Activated naive CD4-positive, alpha-beta T cell treated with anti-CD3 and anti-CD28 coated beads, Interleukin-2, amount 50 U/mL, for 72 hours (primary cell): ENCODE measurements around the gene MOCOS. TPM values are rescaled to one million over a fixed set of nuclear protein-coding genes. Genes with fewer than 3 reads are reported as not detected.

Experiments used
- ATAC-seq, 2 donors: fragments of 150-1000 bp; cut with Tn5 transposase; 2 replicates each; pipeline ENCODE4 v1.10.0; 2021; ENCODE audit warnings: mild to moderate bottlenecking in 2 of 2, moderate library complexity in 2 of 2
- DNase-seq, 2 donors: peaks; one replicate each; pipeline ENCODE4 v3.0.0; 2021 to 2022; ENCODE audit warnings: low spot score in 2 of 2
- H3K27ac Mint-ChIP-seq, 2 donors: one replicate each; pipeline ENCODE4 v1.8.0; 2022; ENCODE audit warnings: mild to moderate bottlenecking in 2 of 2, mixed read lengths in 2 of 2
- H3K36me3 Mint-ChIP-seq, 2 donors: one replicate each; pipeline ENCODE4 v1.8.0; 2022; ENCODE audit warnings: mixed read lengths in 2 of 2
- H3K9me3 Mint-ChIP-seq, 2 donors: one replicate each; pipeline ENCODE4 v1.8.0; 2022; ENCODE audit warnings: mixed read lengths in 2 of 2
- total RNA-seq, 2 donors: library from RNA; stranded (reverse); gene quantifications; one replicate each; pipeline ENCODE4 v1.2.3, GENCODE V29; 2022

MOCOS gene, protein sequence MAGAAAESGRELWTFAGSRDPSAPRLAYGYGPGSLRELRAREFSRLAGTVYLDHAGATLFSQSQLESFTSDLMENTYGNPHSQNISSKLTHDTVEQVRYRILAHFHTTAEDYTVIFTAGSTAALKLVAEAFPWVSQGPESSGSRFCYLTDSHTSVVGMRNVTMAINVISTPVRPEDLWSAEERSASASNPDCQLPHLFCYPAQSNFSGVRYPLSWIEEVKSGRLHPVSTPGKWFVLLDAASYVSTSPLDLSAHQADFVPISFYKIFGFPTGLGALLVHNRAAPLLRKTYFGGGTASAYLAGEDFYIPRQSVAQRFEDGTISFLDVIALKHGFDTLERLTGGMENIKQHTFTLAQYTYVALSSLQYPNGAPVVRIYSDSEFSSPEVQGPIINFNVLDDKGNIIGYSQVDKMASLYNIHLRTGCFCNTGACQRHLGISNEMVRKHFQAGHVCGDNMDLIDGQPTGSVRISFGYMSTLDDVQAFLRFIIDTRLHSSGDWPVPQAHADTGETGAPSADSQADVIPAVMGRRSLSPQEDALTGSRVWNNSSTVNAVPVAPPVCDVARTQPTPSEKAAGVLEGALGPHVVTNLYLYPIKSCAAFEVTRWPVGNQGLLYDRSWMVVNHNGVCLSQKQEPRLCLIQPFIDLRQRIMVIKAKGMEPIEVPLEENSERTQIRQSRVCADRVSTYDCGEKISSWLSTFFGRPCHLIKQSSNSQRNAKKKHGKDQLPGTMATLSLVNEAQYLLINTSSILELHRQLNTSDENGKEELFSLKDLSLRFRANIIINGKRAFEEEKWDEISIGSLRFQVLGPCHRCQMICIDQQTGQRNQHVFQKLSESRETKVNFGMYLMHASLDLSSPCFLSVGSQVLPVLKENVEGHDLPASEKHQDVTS
- total RNA-seq, result under 1 TPM; 0.19 to 0.36 TPM

DNA sequence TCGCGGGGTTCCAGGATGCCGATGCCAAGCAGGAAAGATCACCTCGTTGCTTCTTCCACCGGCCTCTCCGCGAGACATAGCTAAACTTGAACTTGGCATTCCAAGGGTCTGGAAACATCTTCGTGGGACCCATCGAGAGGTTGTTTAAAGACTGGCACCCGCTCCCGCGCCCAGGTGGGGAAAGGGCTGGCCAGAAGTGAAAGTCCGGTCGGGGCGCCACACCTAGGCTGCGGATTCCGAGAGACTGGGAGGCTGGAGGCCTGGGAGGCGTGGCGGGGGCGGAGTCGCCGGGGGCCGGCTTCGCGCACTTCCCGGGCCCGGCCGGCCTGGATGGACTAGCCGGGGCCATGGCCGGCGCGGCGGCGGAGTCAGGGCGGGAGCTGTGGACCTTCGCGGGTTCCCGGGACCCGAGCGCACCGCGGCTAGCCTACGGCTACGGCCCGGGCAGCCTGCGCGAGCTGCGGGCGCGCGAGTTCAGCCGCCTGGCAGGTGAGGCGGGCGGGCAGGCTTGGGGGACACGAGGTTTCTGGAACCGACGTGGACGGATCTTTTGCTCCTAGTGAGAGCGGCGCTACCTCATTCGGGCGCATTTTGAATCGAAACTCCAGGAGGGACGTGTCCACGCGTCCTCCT is at the start of gene MOCOS:
Gene MOCOS (plus strand): TSS at position 305 of the 633 bp plus-strand sequence. CDS start 43 bp downstream, at position 348.
- H3K36me3 Mint-ChIP-seq, result peaks cover 0 to 15% of the 10 kb centered on the region in 2 donors

DNA sequence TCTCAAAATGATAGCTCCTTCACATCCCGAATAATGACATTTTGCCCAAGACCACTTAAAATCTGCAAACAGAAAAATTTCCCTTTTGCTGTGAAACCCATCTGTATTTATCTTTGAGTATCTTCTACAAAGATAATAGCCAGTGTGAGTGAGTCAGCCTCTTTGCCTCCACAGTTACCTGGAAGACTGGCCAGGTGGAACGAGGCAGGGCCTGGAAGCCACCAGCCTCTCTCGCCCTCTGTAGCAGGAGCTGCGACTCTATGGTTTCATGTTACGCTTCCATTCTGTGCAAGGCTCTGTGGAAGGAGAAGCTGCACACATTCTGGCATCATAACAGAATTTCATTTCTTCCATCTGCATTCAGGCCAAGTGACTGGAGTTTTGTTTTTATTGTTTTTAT is 48.1 kb upstream of the MOCOS start:
- DNase-seq (no peak), ATAC-seq (no peak)
- Mint-ChIP-seq H3K27ac (no peak overlapping the region), H3K36me3 (peaks cover 0 to 16% of the 10 kb centered on the region in 2 donors), H3K9me3 (no peaks in the 10 kb centered on the region)

More for the DNA sequence above, at the start of gene MOCOS:
- Mint-ChIP-seq H3K27ac (peak within 1 kb of the TSS in 1 of 2 donors; percentile 19), H3K9me3 (no peaks in the 10 kb centered on the region)
- ATAC-seq (peak; percentile 77 to 92), DNase-seq (peak; percentile 51 to 71)

DNA sequence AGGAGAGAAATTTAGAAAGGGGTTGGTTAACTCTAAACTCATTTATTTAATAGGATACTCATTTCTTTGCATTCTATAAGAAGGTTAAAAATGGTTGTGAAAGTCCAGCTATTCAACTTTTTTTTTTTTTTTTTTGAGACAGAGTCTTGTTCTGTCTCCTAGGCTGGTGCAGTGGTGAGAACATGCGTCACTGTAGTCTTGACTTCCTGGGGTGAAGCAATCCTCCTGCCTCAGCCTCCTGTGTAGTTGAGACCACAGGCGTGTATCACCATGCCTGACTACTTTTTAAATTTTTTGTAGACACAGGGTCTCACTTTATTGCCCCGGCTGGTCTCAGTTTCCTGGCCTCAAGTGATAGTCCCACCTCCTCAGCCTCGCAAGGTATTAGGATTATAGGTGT is 45.7 kb upstream of the MOCOS start:
- ATAC-seq (peak; percentile 34 to 52), DNase-seq (no peak)
- H3K27ac Mint-ChIP-seq, result peak overlapping the region in 1 of 2 donors; percentile 74
- peaks cover 6 to 16% of the 10 kb centered on the region in 2 donors for H3K36me3 Mint-ChIP-seq
- no peaks in the 10 kb centered on the region for H3K9me3 Mint-ChIP-seq

DNA sequence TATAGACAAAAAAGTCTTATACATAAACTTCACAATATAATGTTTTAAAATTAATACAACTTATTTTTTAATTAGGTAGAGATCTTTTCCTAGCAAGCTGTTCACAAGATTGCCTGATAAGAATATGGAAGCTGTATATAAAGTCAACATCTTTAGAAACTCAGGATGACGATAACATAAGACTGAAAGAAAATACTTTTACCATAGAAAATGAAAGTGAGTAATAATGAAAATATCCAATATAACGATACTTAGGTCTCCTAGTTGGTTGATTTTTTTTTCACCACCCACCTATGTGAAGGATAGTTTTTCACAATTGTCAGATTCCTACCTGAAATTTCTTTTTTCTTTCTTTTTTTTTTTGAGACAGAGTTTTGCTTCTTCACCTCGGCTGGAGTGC is 44.5 kb upstream of the MOCOS start:
- peaks cover 6 to 16% of the 10 kb centered on the region in 2 donors for H3K36me3 Mint-ChIP-seq
- DNase-seq (no peak), ATAC-seq (peak; percentile 29 to 55)
- H3K27ac Mint-ChIP-seq, result no peak overlapping the region
- no peaks in the 10 kb centered on the region for H3K9me3 Mint-ChIP-seq

DNA sequence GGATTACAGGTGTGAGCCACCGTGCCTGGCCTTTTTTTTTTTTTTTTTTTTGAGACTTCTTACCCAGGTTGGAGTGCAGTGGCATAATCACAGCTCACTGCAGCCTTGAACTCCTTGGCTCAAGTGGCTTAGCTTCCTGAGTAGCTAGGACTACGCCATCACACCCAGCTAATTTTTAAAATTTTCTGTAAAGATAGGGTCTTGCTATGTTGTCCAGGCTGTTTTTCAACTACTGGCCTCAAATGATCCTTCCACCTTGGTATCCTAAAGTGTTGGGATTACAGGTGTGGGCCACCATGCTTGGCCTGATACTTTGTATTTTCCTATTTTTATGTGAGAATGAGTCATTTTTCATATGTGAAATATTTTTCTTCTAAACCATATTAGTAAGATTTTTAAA is 43.9 kb upstream of the MOCOS start:
- no peak for ATAC-seq
- Mint-ChIP-seq H3K27ac (no peak overlapping the region), H3K36me3 (peaks cover 6 to 11% of the 10 kb centered on the region in 2 donors), H3K9me3 (no peaks in the 10 kb centered on the region)
- no peak for DNase-seq

DNA sequence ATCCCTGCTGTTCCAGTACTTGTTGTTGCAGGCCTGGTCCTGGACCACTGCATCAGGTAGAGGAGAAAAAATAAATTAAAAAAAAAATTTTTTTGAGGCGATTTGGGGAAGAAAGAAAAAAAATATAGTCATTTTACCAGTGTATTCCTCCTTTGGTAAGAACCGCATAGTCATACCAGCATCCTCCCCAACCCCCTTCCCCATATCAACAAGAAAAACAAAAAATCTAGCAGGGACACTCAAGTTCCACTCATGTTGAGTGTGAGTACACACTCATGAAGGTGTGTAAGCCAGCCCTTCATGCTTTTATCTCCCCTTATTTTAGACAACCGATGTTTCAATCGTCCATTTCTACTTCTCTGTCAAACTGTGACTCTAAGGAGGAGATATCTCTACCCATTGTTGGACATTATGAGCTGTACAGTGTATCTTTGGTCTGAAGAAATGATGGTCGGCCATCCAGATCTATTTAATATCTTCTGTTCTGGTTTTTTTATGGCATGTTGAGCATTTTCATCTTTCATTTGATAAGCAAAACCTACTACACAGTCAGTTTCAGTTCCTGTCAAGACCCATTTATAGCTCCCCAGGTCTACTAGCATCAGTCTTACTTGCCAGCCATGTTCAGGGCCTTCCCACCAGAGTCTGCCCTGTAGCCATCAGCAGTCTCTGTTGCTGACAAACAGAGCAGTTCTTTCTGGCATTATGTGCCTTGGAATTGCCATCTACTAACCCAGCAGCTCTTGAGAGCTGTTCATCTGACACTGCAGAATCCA is 37.6 kb upstream of the MOCOS start:
- peaks cover 13 to 23% of the 10 kb centered on the region in 2 donors for H3K36me3 Mint-ChIP-seq

DNA sequence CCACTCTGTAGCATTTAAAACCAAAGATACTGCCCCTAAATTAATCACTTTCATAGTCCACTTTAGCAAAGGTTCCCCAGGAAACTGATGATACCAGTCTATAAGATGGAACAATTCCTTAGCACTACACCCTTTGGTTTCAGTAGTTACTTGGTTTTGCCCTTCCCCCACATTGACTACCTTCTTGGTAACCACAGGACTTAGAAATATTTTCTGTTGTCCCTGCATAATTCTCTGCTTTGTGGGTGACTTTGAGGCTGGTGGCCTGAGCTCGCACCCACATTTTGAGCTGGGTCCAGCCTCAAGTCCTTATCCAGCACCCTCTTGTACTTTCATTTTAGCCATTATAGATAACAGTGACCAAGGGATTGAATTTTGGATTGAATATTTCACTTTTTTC is 34.5 kb upstream of the MOCOS start:
- peak overlapping the region in 1 of 2 donors; percentile 3 for H3K27ac Mint-ChIP-seq
- no peak for DNase-seq
- no peaks in the 10 kb centered on the region for H3K9me3 Mint-ChIP-seq
- no peak for ATAC-seq
- peaks cover 19 to 33% of the 10 kb centered on the region in 2 donors for H3K36me3 Mint-ChIP-seq

More for the DNA sequence above, 37.6 kb upstream of the MOCOS start:
- Mint-ChIP-seq H3K9me3 (no peaks in the 10 kb centered on the region), H3K27ac (peak overlapping the region in 1 of 2 donors; percentile 23)
- ATAC-seq, result no peak
- no peak for DNase-seq

DNA sequence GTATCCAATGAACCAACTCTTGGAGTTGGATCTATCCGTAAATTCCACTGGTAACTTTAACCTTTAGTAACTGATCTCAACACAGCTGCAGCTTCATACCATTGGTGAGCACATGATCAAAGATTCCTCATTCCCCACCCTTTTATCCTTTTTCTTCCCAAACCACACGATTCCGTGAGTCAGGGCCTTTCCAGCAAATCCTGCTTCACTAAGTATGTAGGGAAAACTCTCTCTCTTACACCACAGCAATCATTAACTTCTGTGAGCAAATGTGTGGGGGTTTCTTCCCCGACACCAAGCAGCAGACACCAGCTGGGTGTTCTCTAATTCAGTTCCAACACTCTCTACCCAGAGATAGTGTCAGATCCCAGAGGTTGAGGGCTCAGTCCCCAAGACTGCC is 34.1 kb upstream of the MOCOS start:
- Mint-ChIP-seq H3K9me3 (no peaks in the 10 kb centered on the region), H3K27ac (peak overlapping the region in 1 of 2 donors; percentile 3), H3K36me3 (peaks cover 19 to 33% of the 10 kb centered on the region in 2 donors)
- no peak for DNase-seq
- ATAC-seq, result no peak

DNA sequence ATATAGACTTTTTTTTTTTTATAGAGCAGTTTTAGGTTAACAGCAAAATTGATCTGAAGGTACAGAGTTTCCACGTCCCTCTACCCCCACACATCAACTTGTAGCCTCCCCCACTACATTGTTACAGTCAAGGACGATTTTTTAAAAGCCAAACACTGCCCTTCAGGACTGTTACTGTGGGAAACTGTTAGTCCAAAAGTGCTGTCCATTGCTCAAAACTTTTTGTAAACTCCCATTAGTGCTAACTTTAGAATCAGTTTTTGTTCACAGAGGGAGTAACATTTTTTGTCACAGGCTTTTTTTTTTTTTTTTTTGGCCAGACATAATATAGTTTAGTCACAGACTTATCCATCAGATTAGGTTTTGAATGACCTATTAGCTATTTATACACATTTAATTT is 33.5 kb upstream of the MOCOS start:
- H3K9me3 Mint-ChIP-seq, result no peaks in the 10 kb centered on the region
- no peak overlapping the region for H3K27ac Mint-ChIP-seq
- no peak for ATAC-seq
- H3K36me3 Mint-ChIP-seq, result peaks cover 19 to 33% of the 10 kb centered on the region in 2 donors
- no peak for DNase-seq

DNA sequence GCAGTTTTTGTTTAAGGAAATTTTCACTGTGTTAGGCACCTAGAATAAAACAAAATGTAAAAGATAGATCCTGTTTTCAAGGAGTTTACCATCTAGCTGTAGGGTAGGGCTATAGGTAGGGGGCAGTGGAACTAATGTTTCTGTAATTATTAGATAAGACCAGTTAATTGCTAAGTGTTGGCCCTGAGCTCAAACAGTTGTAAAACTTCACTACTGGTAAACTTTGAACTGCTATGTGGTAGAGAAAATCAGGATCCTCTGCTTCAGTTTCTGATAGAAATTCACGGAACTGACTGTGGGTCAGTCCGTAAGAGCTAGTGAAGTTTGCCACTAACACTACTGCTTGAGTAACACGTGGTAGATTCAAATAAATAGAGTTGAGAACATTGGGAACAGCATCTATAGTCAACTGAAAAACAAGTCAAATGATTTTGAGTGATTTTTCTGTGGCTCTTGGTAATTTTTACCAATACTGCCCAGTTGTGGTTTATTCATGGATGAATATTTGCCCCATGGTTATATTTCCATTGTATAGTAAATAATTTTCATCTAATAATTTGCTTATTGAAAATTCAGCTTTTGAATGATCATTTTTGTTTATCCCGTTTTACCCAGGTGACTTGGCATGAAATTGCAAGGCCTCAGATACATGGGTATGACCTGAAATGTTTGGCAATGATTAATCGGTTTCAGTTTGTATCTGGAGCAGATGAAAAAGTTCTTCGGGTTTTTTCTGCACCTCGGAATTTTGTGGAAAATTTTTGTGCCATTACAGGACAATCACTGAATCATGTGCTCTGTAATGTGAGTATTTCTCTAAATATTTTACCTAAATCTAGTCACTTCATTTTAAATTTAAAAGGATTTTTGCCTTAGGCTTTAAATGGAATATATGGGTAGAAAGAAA is 31.2 kb upstream of the MOCOS start:
- Mint-ChIP-seq H3K27ac (peak overlapping the region in 1 of 2 donors; percentile 63), H3K36me3 (peaks cover 25 to 43% of the 10 kb centered on the region in 2 donors), H3K9me3 (no peaks in the 10 kb centered on the region)
- ATAC-seq (no peak), DNase-seq (no peak)

DNA sequence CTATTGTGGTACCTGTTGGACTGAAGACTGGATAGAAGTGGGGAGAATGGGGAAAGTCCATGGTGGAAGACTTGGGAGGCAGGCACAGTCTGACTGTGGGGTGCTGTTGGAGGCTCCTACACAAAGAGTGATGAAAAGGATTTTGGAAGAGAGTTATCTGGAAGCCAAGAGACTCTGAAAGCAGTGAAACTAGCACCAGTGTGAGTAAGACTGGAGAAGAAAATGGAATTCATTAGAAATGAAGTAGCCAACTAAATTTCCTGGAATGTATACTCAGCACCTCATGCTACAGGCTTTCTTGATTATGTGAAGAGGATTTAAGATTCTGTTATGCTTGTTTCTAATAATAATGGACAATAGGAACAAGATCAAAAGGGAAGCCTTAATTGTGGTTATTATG is 29.9 kb upstream of the MOCOS start:
- peak overlapping the region; percentile 63 to 77 for H3K27ac Mint-ChIP-seq
- no peak for DNase-seq
- no peaks in the 10 kb centered on the region for H3K9me3 Mint-ChIP-seq
- no peak for ATAC-seq
- peaks cover 21 to 43% of the 10 kb centered on the region in 2 donors for H3K36me3 Mint-ChIP-seq

DNA sequence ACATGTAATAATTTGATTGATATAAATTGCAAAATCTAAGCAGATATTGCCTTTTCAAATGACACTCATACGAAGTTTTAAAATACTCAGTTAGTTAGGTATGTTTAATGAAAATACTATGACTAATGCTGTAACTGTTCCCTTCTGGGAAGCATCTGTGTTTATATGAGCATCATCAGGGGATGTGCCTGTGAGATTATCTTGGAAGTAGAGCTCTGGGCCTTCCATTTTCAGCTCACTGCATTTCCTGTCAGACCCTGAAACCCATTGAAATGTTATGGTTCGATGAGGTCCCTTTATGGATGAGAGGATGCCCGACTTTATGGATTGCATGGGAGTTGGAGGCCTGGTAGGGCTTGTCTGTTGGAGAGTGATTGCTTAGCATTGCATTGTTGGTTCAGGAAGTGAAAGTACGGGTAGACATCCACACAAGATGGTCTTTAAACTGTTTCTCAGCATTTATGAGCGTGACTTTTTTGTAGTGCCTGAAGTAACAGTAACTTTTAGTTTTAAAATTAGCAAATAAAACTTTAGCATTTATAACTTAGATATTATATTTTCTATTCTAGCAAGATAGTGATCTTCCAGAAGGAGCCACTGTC is 28.9 kb upstream of the MOCOS start:
- DNase-seq, result no peak
- Mint-ChIP-seq H3K36me3 (peaks cover 12 to 35% of the 10 kb centered on the region in 2 donors), H3K9me3 (no peaks in the 10 kb centered on the region), H3K27ac (no peak overlapping the region)
- no peak for ATAC-seq

DNA sequence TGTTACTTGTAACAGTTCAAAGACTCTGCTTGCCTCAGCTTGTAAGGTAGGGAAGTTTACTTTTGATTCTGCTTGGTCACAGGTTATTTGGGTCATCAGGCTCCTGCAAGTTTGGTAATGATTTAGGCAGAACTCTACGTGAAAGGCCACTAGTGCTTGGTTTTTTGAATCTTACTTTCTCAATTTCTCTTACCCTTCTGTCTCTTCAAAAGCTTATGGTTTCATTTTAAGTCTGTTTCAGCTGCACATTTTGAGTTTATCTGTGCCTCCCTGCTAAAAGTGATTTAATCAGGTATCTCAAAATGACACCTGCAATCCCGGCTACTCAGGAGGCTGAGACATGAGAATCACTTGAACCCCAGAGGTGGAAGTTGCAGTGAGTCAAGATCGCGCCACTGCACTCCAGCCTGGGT is 26.3 kb upstream of the MOCOS start:
- DNase-seq (no peak), ATAC-seq (peak in 1 of 2 donors; percentile 88)
- Mint-ChIP-seq H3K36me3 (peaks cover 6 to 27% of the 10 kb centered on the region in 2 donors), H3K27ac (peak overlapping the region in 1 of 2 donors; percentile 32), H3K9me3 (no peaks in the 10 kb centered on the region)

DNA sequence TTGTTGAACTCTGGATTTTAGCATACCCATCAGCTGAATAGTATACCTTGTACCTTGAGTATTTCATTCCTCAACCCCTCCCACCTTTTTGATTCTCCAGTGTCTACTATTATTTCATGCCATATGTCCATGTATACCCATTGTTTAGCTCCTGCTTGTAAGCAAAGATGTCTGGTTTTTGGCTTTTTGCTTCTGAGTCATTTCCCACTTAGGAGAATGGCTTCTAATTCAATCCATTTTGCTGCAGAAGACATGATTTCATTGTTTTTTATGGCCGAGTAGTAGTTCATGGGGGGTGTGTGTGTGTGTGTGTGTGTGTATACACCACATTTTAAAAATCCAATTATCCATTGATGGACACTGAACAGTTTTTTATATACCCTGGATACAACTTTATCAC is 24.3 kb upstream of the MOCOS start:
- no peak for ATAC-seq
- no peak for DNase-seq
- peaks cover 6 to 16% of the 10 kb centered on the region in 2 donors for H3K36me3 Mint-ChIP-seq
- H3K27ac Mint-ChIP-seq, result no peak overlapping the region
- H3K9me3 Mint-ChIP-seq, result no peaks in the 10 kb centered on the region
